ENCODE results near the gene ANTXR2.

ANTXR2 gene

GRCh38 chr4:80092088-80092487 is 19.1 kb upstream of the ANTXR2 start:
- DNase-seq (ENCODE audit: low read depth), result no peak

GRCh38 chr4:80091688-80092087 is 18.7 kb upstream of the ANTXR2 start:
- DNase-seq (ENCODE audit: low read depth), result no peak

- DNase-seq (ENCODE audit: low read depth), result no peak
Measured at GRCh38 chr4:80091184-80091583, 18.2 kb upstream of the ANTXR2 start.

- no peak for DNase-seq (ENCODE audit: low read depth)
Measured at GRCh38 chr4:80090090-80090489, 17.1 kb upstream of the ANTXR2 start.

GRCh38 chr4:80088471-80088870 is 15.4 kb upstream of the ANTXR2 start:
- DNase-seq (ENCODE audit: low read depth), result no peak

GRCh38 chr4:80086296-80086695 is 13.3 kb upstream of the ANTXR2 start:
- DNase-seq (ENCODE audit: low read depth), result no peak

- DNase-seq (ENCODE audit: low read depth), result no peak
Measured at GRCh38 chr4:80085081-80085480, 12.1 kb upstream of the ANTXR2 start.

GRCh38 chr4:80082693-80083092 is 9.7 kb upstream of the ANTXR2 start:
- no peak for DNase-seq (ENCODE audit: low read depth)

GRCh38 chr4:80081566-80081965 is 8.5 kb upstream of the ANTXR2 start:
- no peak for DNase-seq (ENCODE audit: low read depth)

GRCh38 chr4:80079255-80079923 is 6.4 kb upstream of the ANTXR2 start:
- no peak for DNase-seq (ENCODE audit: low read depth)

- DNase-seq (ENCODE audit: low read depth), result no peak
Measured at GRCh38 chr4:80078346-80079092, 5.5 kb upstream of the ANTXR2 start.

GRCh38 chr4:80077639-80078038 is 4.6 kb upstream of the ANTXR2 start:
- no peak for DNase-seq (ENCODE audit: low read depth)

- DNase-seq (ENCODE audit: low read depth), result no peak
Measured at GRCh38 chr4:80076681-80077080, 3.7 kb upstream of the ANTXR2 start.

GRCh38 chr4:80075995-80076675 is 3.1 kb upstream of the ANTXR2 start:
- DNase-seq (ENCODE audit: low read depth), result no peak

- no peak for DNase-seq (ENCODE audit: low read depth)
Measured at GRCh38 chr4:80074651-80075050, 1.6 kb upstream of the ANTXR2 start.

- DNase-seq (ENCODE audit: low read depth), result no peak
Measured at GRCh38 chr4:80074069-80074468, 1.0 kb upstream of the ANTXR2 start.

GRCh38 chr4:80073473-80074008 is 512 bp upstream of the ANTXR2 start:
- no peak for DNase-seq (ENCODE audit: low read depth)

- DNase-seq (ENCODE audit: low read depth), result no peak
Measured at GRCh38 chr4:80072228-80072743, 743 bp downstream of the ANTXR2 start.

GRCh38 chr4:80071604-80072227 is 1.3 kb downstream of the ANTXR2 start:
- no peak for DNase-seq (ENCODE audit: low read depth)

- DNase-seq (ENCODE audit: low read depth), result no peak
Measured at GRCh38 chr4:80070880-80071603, 2.0 kb downstream of the ANTXR2 start.

All from fibroblast of the conjunctiva (primary cell).